Immature natural killer cell (primary cell): ENCODE data around the gene ARL5A. TPM values are rescaled to one million over a fixed set of nuclear protein-coding genes. Genes with fewer than 3 reads are reported as not detected.
"Not testable (repeated sequence)": the region's sequence is repeated elsewhere in the genome, so short reads cannot be mapped to it uniquely, and the experiment has no call there.

Source experiments
- DNase-seq, 3 donors: peaks; one replicate each; pipeline ENCODE4 v3.0.0; 2022; ENCODE audit warnings: mixed read lengths in 1 of 3
- H3K27ac Mint-ChIP-seq, 6 donors: one replicate each; pipeline ENCODE4 v1.8.0; 2020; ENCODE audit warnings: mixed read lengths in 6 of 6, mild to moderate bottlenecking in 5 of 6, inconsistent platforms in 4 of 6, moderate library complexity in 3 of 6
- H3K27me3 Mint-ChIP-seq, 3 donors: one replicate each; pipeline ENCODE4 v1.8.0; 2020 to 2021; ENCODE audit warnings: low read depth in 3 of 3, mild to moderate bottlenecking in 3 of 3, mixed read lengths in 3 of 3, moderate library complexity in 3 of 3, inconsistent platforms in 1 of 3
- H3K36me3 Mint-ChIP-seq, 3 donors: one replicate each; pipeline ENCODE4 v1.8.0; 2020; ENCODE audit warnings: mixed read lengths in 3 of 3, inconsistent platforms in 2 of 3, mild to moderate bottlenecking in 2 of 3
- H3K4me1 Mint-ChIP-seq, 2 donors: one replicate each; pipeline ENCODE4 v1.8.0; 2020; ENCODE audit warnings: inconsistent platforms in 2 of 2, mild to moderate bottlenecking in 2 of 2, mixed read lengths in 2 of 2, moderate library complexity in 1 of 2
- H3K4me3 Mint-ChIP-seq, 5 donors: one replicate each; pipeline ENCODE4 v1.8.0; 2020; ENCODE audit warnings: mild to moderate bottlenecking in 5 of 5, mixed read lengths in 5 of 5, inconsistent platforms in 3 of 5, moderate library complexity in 3 of 5
- H3K9me3 Mint-ChIP-seq, 6 donors: one replicate each; pipeline ENCODE4 v1.8.0; 2020; ENCODE audit warnings: mild to moderate bottlenecking in 6 of 6, mixed read lengths in 6 of 6, inconsistent platforms in 4 of 6, moderate library complexity in 3 of 6
- polyA plus RNA-seq, 3 donors: library from polyadenylated mRNA; unstranded; fragments of 300-500 nt; fragmentation: Illumina TruSeq; gene quantifications; one replicate each; pipeline ENCODE4 v1.2.3, GENCODE V29; 2021

ARL5A gene
- polyA plus RNA-seq, 3 donors from 2014 or later: 55.4 to 143 (median 82.1) TPM

- Mint-ChIP-seq H3K36me3 (peaks cover 16 to 31% (median 20%) of the 10 kb centered on the region in 3 donors), H3K27ac (no peak overlapping the region), H3K27me3 (no peaks in the 10 kb centered on the region), H3K9me3 (no peaks in the 10 kb centered on the region), H3K4me3 (no peak overlapping the region), H3K4me1 (peaks cover 4 to 17% of the 10 kb centered on the region in 2 donors)
- DNase-seq: no peak
Measured at GRCh38 chr2:151799886-151800292, 28.3 kb downstream of the ARL5A start.

GRCh38 chr2:151796774-151797173, 31.4 kb downstream of the ARL5A start:
- peaks cover 4 to 12% of the 10 kb centered on the region in 2 donors for H3K4me1 Mint-ChIP-seq
- H3K4me3 Mint-ChIP-seq: no peak overlapping the region
- H3K9me3 Mint-ChIP-seq: no peaks in the 10 kb centered on the region
- H3K27ac Mint-ChIP-seq: peak overlapping the region in 2 of 6 donors; percentile 43 to 55
- no peaks in the 10 kb centered on the region for H3K27me3 Mint-ChIP-seq
- peaks cover 6 to 26% (median 22%) of the 10 kb centered on the region in 3 donors for H3K36me3 Mint-ChIP-seq
- no peak for DNase-seq

- H3K36me3 Mint-ChIP-seq: peaks cover 6 to 25% (median 24%) of the 10 kb centered on the region in 3 donors
- no peaks in the 10 kb centered on the region for H3K27me3 Mint-ChIP-seq
- no peaks in the 10 kb centered on the region for H3K9me3 Mint-ChIP-seq
- no peak for DNase-seq
- peak overlapping the region in 1 of 6 donors; percentile 42 for H3K27ac Mint-ChIP-seq
- no peak overlapping the region for H3K4me3 Mint-ChIP-seq
- peaks cover 8 to 18% of the 10 kb centered on the region in 2 donors for H3K4me1 Mint-ChIP-seq
Measured at GRCh38 chr2:151795646-151796240, 32.5 kb downstream of the ARL5A start.

- not testable (repeated sequence) for H3K27ac Mint-ChIP-seq, H3K27me3 Mint-ChIP-seq, H3K4me3 Mint-ChIP-seq, DNase-seq, H3K9me3 Mint-ChIP-seq
- H3K4me1 Mint-ChIP-seq: peaks cover 8 to 18% of the 10 kb centered on the region in 2 donors
- H3K36me3 Mint-ChIP-seq: peaks cover 0 to 27% (median 19%) of the 10 kb centered on the region in 3 donors
Measured at GRCh38 chr2:151794422-151794821, 33.8 kb downstream of the ARL5A start.

GRCh38 chr2:151793123-151793522, 35.1 kb downstream of the ARL5A start:
- H3K36me3 Mint-ChIP-seq: peaks cover 0 to 28% (median 20%) of the 10 kb centered on the region in 3 donors
- no peak overlapping the region for H3K4me3 Mint-ChIP-seq
- no peak overlapping the region for H3K27ac Mint-ChIP-seq
- H3K27me3 Mint-ChIP-seq: peaks cover 0 to under 1% (median 0%) of the 10 kb centered on the region in 3 donors
- H3K9me3 Mint-ChIP-seq: no peaks in the 10 kb centered on the region
- no peak for DNase-seq
- peaks cover 8 to 18% of the 10 kb centered on the region in 2 donors for H3K4me1 Mint-ChIP-seq

GRCh38 chr2:151792589-151792988, 35.6 kb downstream of the ARL5A start:
- no peak overlapping the region for H3K4me3 Mint-ChIP-seq
- H3K36me3 Mint-ChIP-seq: peaks cover 0 to 28% (median 23%) of the 10 kb centered on the region in 3 donors
- no peak for DNase-seq
- no peak overlapping the region for H3K27ac Mint-ChIP-seq
- peaks cover 0 to 2% (median 0%) of the 10 kb centered on the region in 3 donors for H3K27me3 Mint-ChIP-seq
- H3K9me3 Mint-ChIP-seq: no peaks in the 10 kb centered on the region
- peaks cover 8 to 18% of the 10 kb centered on the region in 2 donors for H3K4me1 Mint-ChIP-seq

GRCh38 chr2:151791545-151791944, 36.7 kb downstream of the ARL5A start:
- Mint-ChIP-seq H3K9me3 (no peaks in the 10 kb centered on the region), H3K4me3 (no peak overlapping the region), H3K27me3 (peaks cover 0 to 2% (median 0%) of the 10 kb centered on the region in 3 donors), H3K4me1 (peaks cover 4 to 13% of the 10 kb centered on the region in 2 donors), H3K27ac (no peak overlapping the region), H3K36me3 (peaks cover 0 to 28% (median 17%) of the 10 kb centered on the region in 3 donors)
- DNase-seq: no peak

GRCh38 chr2:151790689-151791088, 37.5 kb downstream of the ARL5A start:
- Mint-ChIP-seq H3K9me3 (no peaks in the 10 kb centered on the region), H3K4me3 (no peak overlapping the region), H3K4me1 (peaks cover 4 to 9% of the 10 kb centered on the region in 2 donors), H3K36me3 (peaks cover 0 to 23% (median 17%) of the 10 kb centered on the region in 3 donors), H3K27me3 (peaks cover 0 to 2% (median 0%) of the 10 kb centered on the region in 3 donors), H3K27ac (peak overlapping the region in 3 of 6 donors; percentile 2 to 49 (median 4))
- no peak for DNase-seq

- Mint-ChIP-seq H3K4me1 (peaks cover 4 to 7% of the 10 kb centered on the region in 2 donors), H3K36me3 (peaks cover 8 to 37% (median 32%) of the 10 kb centered on the region in 3 donors), H3K9me3 (no peaks in the 10 kb centered on the region), H3K27me3 (peaks cover 0 to 2% (median 0%) of the 10 kb centered on the region in 3 donors), H3K4me3 (no peak overlapping the region), H3K27ac (peak overlapping the region in 1 of 6 donors; percentile 45)
- DNase-seq: no peak
Measured at GRCh38 chr2:151789055-151789834, 39.0 kb downstream of the ARL5A start.

- Mint-ChIP-seq H3K27me3 (peaks cover 0 to 5% (median 0%) of the 10 kb centered on the region in 3 donors), H3K4me1 (peaks cover 5 to 15% of the 10 kb centered on the region in 2 donors), H3K27ac (no peak overlapping the region), H3K4me3 (no peak overlapping the region), H3K36me3 (peaks cover 15 to 36% (median 33%) of the 10 kb centered on the region in 3 donors), H3K9me3 (no peaks in the 10 kb centered on the region)
- DNase-seq: no peak
Measured at GRCh38 chr2:151786483-151786882, 41.7 kb downstream of the ARL5A start.

- H3K27me3 Mint-ChIP-seq: peaks cover 0 to 5% (median 0%) of the 10 kb centered on the region in 3 donors
- no peak overlapping the region for H3K4me3 Mint-ChIP-seq
- DNase-seq: no peak
- H3K27ac Mint-ChIP-seq: no peak overlapping the region
- H3K4me1 Mint-ChIP-seq: peaks cover 5 to 13% of the 10 kb centered on the region in 2 donors
- H3K36me3 Mint-ChIP-seq: peaks cover 16 to 36% (median 32%) of the 10 kb centered on the region in 3 donors
- H3K9me3 Mint-ChIP-seq: no peaks in the 10 kb centered on the region
Measured at GRCh38 chr2:151786077-151786476, 42.1 kb downstream of the ARL5A start.

- Mint-ChIP-seq H3K9me3 (no peaks in the 10 kb centered on the region), H3K27me3 (peaks cover 0 to 4% (median 0%) of the 10 kb centered on the region in 3 donors), H3K27ac (no peak overlapping the region), H3K4me3 (no peak overlapping the region), H3K36me3 (peaks cover 28 to 56% (median 46%) of the 10 kb centered on the region in 3 donors), H3K4me1 (peaks cover 2 to 8% of the 10 kb centered on the region in 2 donors)
- no peak for DNase-seq
Measured at GRCh38 chr2:151783133-151783520, 45.1 kb downstream of the ARL5A start.

GRCh38 chr2:151782378-151783132, 45.7 kb downstream of the ARL5A start:
- no peaks in the 10 kb centered on the region for H3K9me3 Mint-ChIP-seq
- no peak for DNase-seq
- no peak overlapping the region for H3K4me3 Mint-ChIP-seq
- H3K36me3 Mint-ChIP-seq: peaks cover 28 to 56% (median 50%) of the 10 kb centered on the region in 3 donors
- H3K27ac Mint-ChIP-seq: no peak overlapping the region
- peaks cover 2 to 8% of the 10 kb centered on the region in 2 donors for H3K4me1 Mint-ChIP-seq
- peaks cover 0 to 2% (median 0%) of the 10 kb centered on the region in 3 donors for H3K27me3 Mint-ChIP-seq
